ENCODE results near the gene TEDC1.

- TF ChIP-seq CTCF (conservative IDR thresholded peaks at IDR 0.05; ENCODE audit: low read depth, low read length) (no peak), EZH2 (IDR thresholded peaks at IDR 0.05; ENCODE audit: borderline replicate concordance, low read depth, low read length, poor library complexity, severe bottlenecking) (no peak)
Measured at GRCh38 chr14:105495101-105495989, 4.3 kb downstream of the TEDC1 start.
